Hepatocyte (in vitro differentiated cells): ENCODE results near the gene TCP11. TPM values are rescaled to one million over a fixed set of nuclear protein-coding genes. Genes with fewer than 3 reads are reported as not detected.

ENCODE experiments used
- DNase-seq: peaks from one replicate; pipeline ENCODE4 v3.0.0-alpha.2; 2016; ENCODE audit warnings: low spot score
- H2AFZ ChIP-seq: fragments of 200-600 bp; sonication (generic); 2 replicates; pipeline ENCODE4 v1.6.0; 2016; ENCODE audit warnings: antibody characterized with exemption, mild to moderate bottlenecking
- H3K27ac ChIP-seq: fragments of 200-600 bp; sonication (generic); 2 replicates; pipeline ENCODE4 v1.5.1; 2016; ENCODE audit warnings: mild to moderate bottlenecking
- H3K27me3 ChIP-seq: fragments of 200-600 bp; sonication (generic); 2 replicates; pipeline ENCODE4 v1.6.1; 2016
- H3K36me3 ChIP-seq: fragments of 200-600 bp; sonication (generic); replicated peaks from 2 replicates; pipeline ENCODE4 v1.5.1; 2016; ENCODE audit warnings: low read depth; ENCODE audit not compliant: insufficient read depth
- H3K4me1 ChIP-seq: fragments of 200-600 bp; sonication (generic); 2 replicates; pipeline ENCODE4 v1.5.1; 2016; ENCODE audit warnings: mild to moderate bottlenecking, moderate library complexity; ENCODE audit not compliant: insufficient read depth
- H3K4me2 ChIP-seq: fragments of 200-600 bp; sonication (generic); 2 replicates; pipeline ENCODE4 v1.6.0; 2016
- H3K4me3 ChIP-seq: fragments of 200-600 bp; sonication (generic); 2 replicates; pipeline ENCODE4 v1.5.1; 2016; ENCODE audit warnings: mild to moderate bottlenecking
- H3K79me2 ChIP-seq: fragments of 200-600 bp; sonication (generic); 2 replicates; pipeline ENCODE4 v1.6.0; 2017; ENCODE audit warnings: mild to moderate bottlenecking
- H3K9me2 ChIP-seq: fragments of 200-600 bp; sonication (generic); replicated peaks from 2 replicates; pipeline ENCODE4 v1.6.0; 2017; ENCODE audit warnings: mild to moderate bottlenecking; ENCODE audit not compliant: insufficient read depth
- H3K9me3 ChIP-seq: fragments of 200-600 bp; sonication (generic); 2 replicates; pipeline ENCODE4 v1.5.1; 2016; ENCODE audit warnings: low read depth, mild to moderate bottlenecking
- H4K20me1 ChIP-seq: fragments of 200-600 bp; sonication (generic); 2 replicates; pipeline ENCODE4 v1.6.0; 2016; ENCODE audit warnings: mild to moderate bottlenecking; ENCODE audit not compliant: insufficient read depth, poor library complexity, severe bottlenecking
- EZH2 ChIP-seq: fragments of 200-600 bp; sonication (generic); IDR thresholded peaks from 2 replicates; pipeline ENCODE4 v1.6.1; 2016; ENCODE audit warnings: antibody characterized with exemption, mild to moderate bottlenecking, borderline replicate concordance
- EZH2phosphoT487 ChIP-seq: fragments of 200-600 bp; sonication (generic); IDR thresholded peaks from one replicate; pipeline ENCODE4 v1.6.1; 2018; ENCODE audit warnings: antibody characterized with exemption, mild to moderate bottlenecking, low read depth, moderate library complexity; ENCODE audit not compliant: unreplicated experiment, severe bottlenecking
- WGBS: methylation state at CpG from one replicate; pipeline ENCODE4 v1.1.6; 2016; ENCODE audit warnings: low lambda C conversion rate; ENCODE audit errors: missing lambda C conversion rate; 5-methylcytosine and 5-hydroxymethylcytosine counted together
- polyA plus RNA-seq: library from polyadenylated mRNA; unstranded; fragments of >200 nt; fragmentation: Nextera tagmentation; extraction: Ambion mirVana; gene quantifications from 2 replicates; pipeline ENCODE4 v1.2.1, GENCODE V29; 2016
- total RNA-seq: library from RNA; depleted of rRNA; stranded (reverse); fragments of >200 nt; gene quantifications from 2 replicates; pipeline ENCODE4 v1.2.3, GENCODE V29; 2014
- TF ChIP-seq, protein P1 (sequence below): fragments of 200-600 bp; sonication (generic); IDR thresholded peaks from 2 replicates; pipeline ENCODE4 v1.5.1; 2016; ENCODE audit warnings: antibody characterized with exemption, mild to moderate bottlenecking; ENCODE audit not compliant: poor library complexity

The TCP11 gene
- total and polyA plus RNA-seq, 2 experiments from 2014 or later = not detected

DNA sequence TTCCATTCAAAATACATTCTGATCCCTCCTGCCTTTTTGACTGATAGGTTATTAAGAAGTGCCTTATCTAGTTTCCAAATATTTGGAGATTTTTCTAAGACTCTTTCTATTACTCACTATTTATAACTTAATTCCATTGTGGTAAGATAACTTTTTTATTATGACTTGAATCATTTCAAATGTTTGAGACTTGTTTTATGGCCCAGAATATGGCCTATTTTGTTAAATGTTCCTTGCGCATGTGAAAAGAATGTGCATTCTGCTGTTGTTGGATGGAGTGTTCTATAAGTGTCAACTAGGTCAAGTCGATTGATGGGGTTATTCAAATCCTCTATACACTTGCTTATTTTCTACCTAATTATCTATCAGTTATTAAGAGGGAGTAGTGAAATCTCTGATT lies 13.1 kb upstream of the TCP11 start:
- Histone ChIP-seq H3K36me3 (no peaks in the 10 kb centered on the region), H3K27ac (no peak overlapping the region), H3K79me2 (no peaks in the 10 kb centered on the region), H3K9me2 (no peaks in the 10 kb centered on the region), H2AFZ (no peak overlapping the region), H3K4me2 (no peak overlapping the region), H3K4me1 (no peaks in the 10 kb centered on the region), H3K27me3 (no peaks in the 10 kb centered on the region), H4K20me1 (no peaks in the 10 kb centered on the region), H3K9me3 (no peaks in the 10 kb centered on the region), H3K4me3 (no peak overlapping the region)
- TF ChIP-seq EZH2phosphoT487 = no peak
- TF ChIP-seq EZH2 = no peak
- TF ChIP-seq, protein P1, sequence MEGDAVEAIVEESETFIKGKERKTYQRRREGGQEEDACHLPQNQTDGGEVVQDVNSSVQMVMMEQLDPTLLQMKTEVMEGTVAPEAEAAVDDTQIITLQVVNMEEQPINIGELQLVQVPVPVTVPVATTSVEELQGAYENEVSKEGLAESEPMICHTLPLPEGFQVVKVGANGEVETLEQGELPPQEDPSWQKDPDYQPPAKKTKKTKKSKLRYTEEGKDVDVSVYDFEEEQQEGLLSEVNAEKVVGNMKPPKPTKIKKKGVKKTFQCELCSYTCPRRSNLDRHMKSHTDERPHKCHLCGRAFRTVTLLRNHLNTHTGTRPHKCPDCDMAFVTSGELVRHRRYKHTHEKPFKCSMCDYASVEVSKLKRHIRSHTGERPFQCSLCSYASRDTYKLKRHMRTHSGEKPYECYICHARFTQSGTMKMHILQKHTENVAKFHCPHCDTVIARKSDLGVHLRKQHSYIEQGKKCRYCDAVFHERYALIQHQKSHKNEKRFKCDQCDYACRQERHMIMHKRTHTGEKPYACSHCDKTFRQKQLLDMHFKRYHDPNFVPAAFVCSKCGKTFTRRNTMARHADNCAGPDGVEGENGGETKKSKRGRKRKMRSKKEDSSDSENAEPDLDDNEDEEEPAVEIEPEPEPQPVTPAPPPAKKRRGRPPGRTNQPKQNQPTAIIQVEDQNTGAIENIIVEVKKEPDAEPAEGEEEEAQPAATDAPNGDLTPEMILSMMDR = no peak
- no peak for DNase-seq
- WGBS = 87% methylated on average over 2 of the region's 2 CpGs

DNA sequence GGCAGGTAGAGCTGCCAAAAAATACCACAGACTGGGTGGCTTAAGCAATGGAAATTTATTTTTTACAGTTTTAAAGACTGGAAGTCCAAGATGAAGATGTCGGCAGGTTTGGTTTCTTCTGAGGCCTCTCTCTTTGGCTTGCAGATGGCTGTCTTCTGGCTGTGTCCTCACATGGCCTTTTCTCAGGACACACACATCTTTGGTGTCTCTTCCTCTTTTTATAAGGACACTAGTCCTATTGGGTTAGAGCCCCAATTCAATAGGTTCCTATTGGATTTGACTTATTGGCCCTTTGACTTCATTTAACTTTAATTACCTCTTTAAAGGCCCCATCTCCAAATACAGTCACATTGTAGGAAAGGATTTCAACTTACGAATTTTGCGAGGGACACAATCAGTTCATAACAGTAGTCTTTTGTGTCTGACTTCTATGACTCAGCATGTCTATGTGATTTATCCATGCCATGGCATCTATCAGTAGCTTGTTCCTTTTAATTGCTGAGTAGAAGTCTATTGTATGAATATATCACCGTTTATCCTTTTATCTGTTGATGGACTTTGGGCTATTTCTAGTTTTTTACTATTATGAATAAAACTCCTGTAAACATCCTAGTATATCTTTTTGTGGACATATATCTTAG lies 11.0 kb upstream of the TCP11 start:
- H3K9me3 ChIP-seq = no peaks in the 10 kb centered on the region
- H3K27ac ChIP-seq = no peak overlapping the region
- WGBS = 59% methylated on average over 4 of the region's 4 CpGs
- TF ChIP-seq EZH2phosphoT487 (no peak), EZH2 (no peak)
- TF ChIP-seq, protein P1 = no peak
- H3K9me2 ChIP-seq = no peaks in the 10 kb centered on the region
- DNase-seq = no peak
- no peaks in the 10 kb centered on the region for H3K36me3 ChIP-seq
- no peaks in the 10 kb centered on the region for H3K79me2 ChIP-seq
- no peaks in the 10 kb centered on the region for H3K27me3 ChIP-seq
- no peak overlapping the region for H3K4me3 ChIP-seq
- no peak overlapping the region for H2AFZ ChIP-seq
- H4K20me1 ChIP-seq = no peaks in the 10 kb centered on the region
- H3K4me1 ChIP-seq = peaks cover 15% of the 10 kb centered on the region
- no peak overlapping the region for H3K4me2 ChIP-seq

DNA sequence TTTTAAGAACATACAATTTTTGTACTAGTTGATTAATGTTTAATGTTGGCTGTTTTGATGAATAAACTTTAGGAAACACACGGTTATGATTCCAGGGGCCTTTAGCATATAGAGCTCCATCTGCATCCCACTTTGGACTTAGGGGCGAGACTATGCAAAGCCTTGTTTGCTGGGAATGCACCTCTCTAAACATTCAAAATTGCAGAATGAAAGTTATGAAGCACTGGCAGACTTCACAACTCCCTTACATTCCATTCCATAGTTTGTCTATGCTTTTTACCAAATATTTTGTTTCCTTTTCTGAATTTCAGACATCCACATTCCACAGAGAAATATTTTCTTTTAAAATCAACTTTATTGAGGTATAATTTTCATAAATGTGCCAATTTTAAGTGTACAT lies 10.3 kb upstream of the TCP11 start:
- no peak for DNase-seq
- Histone ChIP-seq H4K20me1 (no peaks in the 10 kb centered on the region), H3K27me3 (no peaks in the 10 kb centered on the region), H3K9me2 (no peaks in the 10 kb centered on the region), H3K79me2 (no peaks in the 10 kb centered on the region), H3K4me2 (no peak overlapping the region), H3K4me3 (no peak overlapping the region), H2AFZ (no peak overlapping the region), H3K27ac (no peak overlapping the region), H3K9me3 (no peaks in the 10 kb centered on the region), H3K36me3 (no peaks in the 10 kb centered on the region), H3K4me1 (peaks cover 15% of the 10 kb centered on the region)
- 91% methylated on average over 2 of the region's 2 CpGs for WGBS
- TF ChIP-seq EZH2 = no peak
- TF ChIP-seq, protein P1 = no peak
- TF ChIP-seq EZH2phosphoT487 = no peak
